A549 (cell line): ENCODE results near the gene PRELP. TPM values are rescaled to one million over a fixed set of nuclear protein-coding genes. Genes with fewer than 3 reads are reported as not detected.

Source experiments
- ATAC-seq, 2 experiments: fragments of 200-7000 bp in 1 of 2; fragments of >200 bp in 1 of 2; cut with Nextera tagmentation in 1 of 2; cut with Tn5 transposase in 1 of 2; 3 replicates each; pipeline versions ENCODE4 v1.8.0 to v1.9.1; 2018 to 2020; ENCODE audit warnings: mild to moderate bottlenecking in 1 of 2, moderate library complexity in 1 of 2
- CTCF ChIA-PET: fragments of 300-600 bp; sonication (Branson Sonifier 250); formaldehyde crosslinking; extraction: SDS; loops from one replicate; lab custom pipeline; 2021; ENCODE audit warnings: antibody characterized with exemption, inconsistent platforms; lab: Yijun Ruan, JAX
- POLR2A ChIA-PET: fragments of 350-600 bp; formaldehyde crosslinking; extraction: SDS; loops from one replicate; lab custom pipeline; 2021; ENCODE audit warnings: antibody characterized with exemption, inconsistent platforms; lab: Yijun Ruan, JAX
- DNase-seq, 2 experiments: peaks; one replicate each; pipeline versions ENCODE4 v3.0.0 to v3.0.0-alpha.2; 2011 to 2016; ENCODE audit warnings: low read depth in 1 of 2, low spot score in 1 of 2
- FAIRE-seq: peaks from 2 replicates; lab custom pipeline; 2011; peaks lifted over from hg19 to GRCh38; lab: Jason Lieb, UNC
- H3K27ac ChIP-seq, 2 experiments: fragments of >200 bp; sonication (Bioruptor Twin); formaldehyde crosslinking; 3 replicates each; pipeline ENCODE4 v1.5.1; 2016 to 2017
- H3K4me1 ChIP-seq: fragments of >200 bp; sonication (Bioruptor Twin); formaldehyde crosslinking; 3 replicates; pipeline ENCODE4 v1.6.1; 2016
- H3K4me2 ChIP-seq: fragments of >200 bp; sonication (Bioruptor Twin); formaldehyde crosslinking; 3 replicates; pipeline ENCODE4 v1.6.1; 2016
- H3K4me3 ChIP-seq: fragments of >200 bp; sonication (Bioruptor Twin); formaldehyde crosslinking; 3 replicates; pipeline ENCODE4 v1.5.1; 2016
- H3K9me3 ChIP-seq: fragments of >200 bp; sonication (Bioruptor Twin); formaldehyde crosslinking; 3 replicates; pipeline ENCODE4 v1.6.1; 2016
- ATOH8 ChIP-seq: fragments of 250-450 bp; sonication (Bioruptor Pico); IDR thresholded peaks from 2 replicates; pipeline ENCODE4 v1.5.0; 2020; ENCODE audit warnings: low read depth, mild to moderate bottlenecking, moderate library complexity
- BCL3 ChIP-seq: fragments of >200 bp; sonication (Bioruptor Twin); formaldehyde crosslinking; IDR thresholded peaks from 3 replicates; pipeline ENCODE4 v1.6.1; 2016
- BHLHE40 ChIP-seq: IDR thresholded peaks from 2 replicates; pipeline ENCODE4 v1.6.1; 2012; ENCODE audit warnings: low read depth, low read length, inconsistent platforms
- CBX2 ChIP-seq: fragments of 200-600 bp; sonication (generic); IDR thresholded peaks from 2 replicates; pipeline ENCODE4 v1.6.1; 2016; ENCODE audit warnings: low read depth, mild to moderate bottlenecking, borderline replicate concordance
- CBX8 ChIP-seq: fragments of 200-600 bp; sonication (generic); IDR thresholded peaks from 2 replicates; pipeline ENCODE4 v1.6.1; 2016
- CTCF ChIP-seq: fragments of >200 bp; sonication (Bioruptor Twin); formaldehyde crosslinking; IDR thresholded peaks from 3 replicates; pipeline ENCODE4 v1.5.1; 2016
- EHMT2 ChIP-seq: fragments of 200-600 bp; sonication (generic); IDR thresholded peaks from 2 replicates; pipeline ENCODE4 v1.6.1; 2016; ENCODE audit warnings: antibody characterized with exemption, low read depth, mild to moderate bottlenecking, moderate library complexity
- ELK1 ChIP-seq: fragments of 150-350 bp; IDR thresholded peaks from 2 replicates; pipeline ENCODE4 v1.6.1; 2014; ENCODE audit warnings: low read depth, mild to moderate bottlenecking, low read length
- EP300 ChIP-seq, 2 experiments: fragments of >200 bp; sonication (Bioruptor Twin); formaldehyde crosslinking; IDR thresholded peaks; 2 replicates in 1 of 2; 3 replicates in 1 of 2; pipeline ENCODE4 v1.6.1; 2016 to 2017
- FOSB ChIP-seq: fragments of 250-450 bp; sonication (Bioruptor Pico); IDR thresholded peaks from 2 replicates; pipeline ENCODE4 v1.5.0; 2020; ENCODE audit warnings: mild to moderate bottlenecking, moderate library complexity
- FOSL2 ChIP-seq, 2 experiments: fragments of 450-650 bp in 1 of 2; fragments of >200 bp in 1 of 2; sonication (Bioruptor Twin) in 1 of 2; formaldehyde crosslinking; IDR thresholded peaks; 2 replicates each; pipeline versions ENCODE4 v1.5.0 to v1.6.1; 2016 to 2020; ENCODE audit warnings: mild to moderate bottlenecking in 1 of 2, moderate library complexity in 1 of 2
- FOXS1 ChIP-seq: fragments of 250-450 bp; sonication (Bioruptor Pico); IDR thresholded peaks from 2 replicates; pipeline ENCODE4 v1.5.0; 2020; ENCODE audit warnings: mild to moderate bottlenecking, moderate library complexity
- HES2 ChIP-seq: fragments of >200 bp; sonication (Bioruptor Twin); formaldehyde crosslinking; IDR thresholded peaks from 2 replicates; pipeline ENCODE4 v1.6.1; 2016
- HEYL ChIP-seq: fragments of 250-450 bp; sonication (Bioruptor Pico); IDR thresholded peaks from 2 replicates; pipeline ENCODE4 v1.8.0; 2021; ENCODE audit warnings: mild to moderate bottlenecking, moderate library complexity
- HOXB5 ChIP-seq: fragments of 250-450 bp; sonication (Bioruptor Pico); IDR thresholded peaks from 2 replicates; pipeline ENCODE4 v1.5.0; 2020; ENCODE audit warnings: mild to moderate bottlenecking, moderate library complexity
- KDM1A ChIP-seq: fragments of 200-600 bp; sonication (generic); IDR thresholded peaks from 2 replicates; pipeline ENCODE4 v1.6.1; 2016; ENCODE audit warnings: low read depth, mild to moderate bottlenecking
- MAFK ChIP-seq: fragments of 450-650 bp; IDR thresholded peaks from 2 replicates; pipeline ENCODE4 v1.6.1; 2014; ENCODE audit not compliant: partially characterized antibody
- NFE2L2 ChIP-seq: fragments of 150-350 bp; conservative IDR thresholded peaks from 2 replicates; pipeline ENCODE4 v1.6.1; 2014; ENCODE audit warnings: low read length
- NPAS2 ChIP-seq: fragments of 250-450 bp; sonication (Bioruptor Pico); IDR thresholded peaks from 2 replicates; pipeline ENCODE4 v1.8.0; 2022; ENCODE audit warnings: mild to moderate bottlenecking, moderate library complexity, borderline replicate concordance
- PHF8 ChIP-seq: fragments of 200-600 bp; sonication (generic); IDR thresholded peaks from 2 replicates; pipeline ENCODE4 v1.6.1; 2016; ENCODE audit warnings: low read depth, mild to moderate bottlenecking, antibody characterized with exemption, moderate library complexity, borderline replicate concordance
- POLR2A ChIP-seq: IDR thresholded peaks from 2 replicates; pipeline ENCODE4 v1.6.1; 2012; ENCODE audit warnings: mild to moderate bottlenecking, low read length
- RAD21 ChIP-seq, 2 experiments: fragments of >200 bp in 1 of 2; sonication (Bioruptor Twin) in 1 of 2; formaldehyde crosslinking in 1 of 2; IDR thresholded peaks in 1 of 2; conservative IDR thresholded peaks in 1 of 2; 2 replicates in 1 of 2; 3 replicates in 1 of 2; pipeline ENCODE4 v1.6.1; 2012 to 2018; ENCODE audit warnings: inconsistent platforms in 1 of 2
- RARB ChIP-seq: fragments of 250-450 bp; sonication (Bioruptor Pico); IDR thresholded peaks from 2 replicates; pipeline ENCODE4 v1.8.0; 2021; ENCODE audit warnings: mild to moderate bottlenecking, moderate library complexity
- RCOR1 ChIP-seq: fragments of 150-350 bp; IDR thresholded peaks from 2 replicates; pipeline ENCODE4 v1.6.1; 2014; ENCODE audit warnings: antibody characterized with exemption, low read length, low read depth
- RNF2 ChIP-seq: fragments of 200-600 bp; sonication (generic); IDR thresholded peaks from 2 replicates; pipeline ENCODE4 v1.6.1; 2016; ENCODE audit warnings: low read depth, mild to moderate bottlenecking, antibody characterized with exemption, moderate library complexity, borderline replicate concordance
- SREBF2 ChIP-seq: fragments of 450-650 bp; IDR thresholded peaks from 2 replicates; pipeline ENCODE4 v1.6.1; 2014; ENCODE audit warnings: mild to moderate bottlenecking, moderate library complexity
- TP53 ChIP-seq: fragments of 250-450 bp; sonication (Bioruptor Pico); IDR thresholded peaks from 2 replicates; pipeline ENCODE4 v1.5.0; 2021; ENCODE audit warnings: mild to moderate bottlenecking, moderate library complexity
- ZC3H11A ChIP-seq: fragments of 450-650 bp; IDR thresholded peaks from 2 replicates; pipeline ENCODE4 v1.6.1; 2014; ENCODE audit warnings: antibody characterized with exemption, mild to moderate bottlenecking
- ZFP36 ChIP-seq: fragments of 450-650 bp; IDR thresholded peaks from 2 replicates; pipeline ENCODE4 v1.6.1; 2014; ENCODE audit warnings: borderline replicate concordance; ENCODE audit not compliant: partially characterized antibody
- ZNF302 ChIP-seq: fragments of 250-450 bp; sonication (Bioruptor Pico); IDR thresholded peaks from 2 replicates; pipeline ENCODE4 v1.9.0; 2021; ENCODE audit warnings: inconsistent platforms, mild to moderate bottlenecking, moderate library complexity
- ZSCAN20 ChIP-seq: fragments of 250-450 bp; sonication (Bioruptor Pico); IDR thresholded peaks from 2 replicates; pipeline ENCODE4 v1.8.0; 2022; ENCODE audit warnings: mild to moderate bottlenecking, moderate library complexity
- WGBS: methylation state at CpG from one replicate; pipeline ENCODE4 v1.1.6; 2017; ENCODE audit errors: missing lambda C conversion rate; 5-methylcytosine and 5-hydroxymethylcytosine counted together
- polyA plus RNA-seq, 4 experiments: library from polyadenylated mRNA; depleted of rRNA in 3 of 4; stranded (reverse); fragments of >200 nt; fragmentation: RNase III in 1 of 4; extraction: RNeasy Plus Mini Kit Qiagen cat#74134 plus additional on column Dnase treatment in 1 of 4; gene quantifications; 2 replicates in 3 of 4; 3 replicates in 1 of 4; pipeline ENCODE4 v1.2.3, GENCODE V29; 2011 to 2017

Gene PRELP
- polyA plus RNA-seq, 2 of the 4 experiments (the other 2 are of a cell fraction) = not detected

GRCh38 chr1:203527013-203527412, 51.4 kb downstream of the PRELP start:
- Histone ChIP-seq H3K4me3 (no peak overlapping the region), H3K27ac (peak overlapping the region; percentile 43 to 75; a peak in 5 of 6 replicates), H3K4me1 (peaks cover 13% of the 10 kb centered on the region), H3K4me2 (no peak overlapping the region; the same call in 2 of the 3 replicates), H3K9me3 (no peaks in the 10 kb centered on the region)
- ChIA-PET POLR2A (interaction anchor here (0.6 kb wide), 1 partner anchor 199 kb away, joined by 4 read pairs; no protein-coding TSS in a partner anchor), CTCF (interaction anchor here (0.6 to 2.4 kb wide), 2 partner anchors 22 to 376 kb away, joined by 3 to 13 read pairs; no protein-coding TSS in a partner anchor)
- FAIRE-seq = peak; percentile 49
- no peak for DNase-seq
- no peak for ATAC-seq
- TF ChIP-seq EHMT2 (no peak), EP300 (IDR thresholded peaks at IDR 0.05) (no peak), NFE2L2 (no peak), HEYL (no peak), HES2 (no peak), ZSCAN20 (CRISPR knock-in tag) (no peak), CTCF (no peak), PHF8 (no peak), RARB (CRISPR knock-in tag) (no peak), CBX2 (no peak), HOXB5 (no peak), FOSB (CRISPR knock-in tag) (no peak), CBX8 (no peak), ZC3H11A (no peak), FOXS1 (CRISPR knock-in tag) (no peak), SREBF2 (no peak), TP53 (CRISPR knock-in tag) (no peak), RNF2 (no peak), ZNF302 (no peak), RAD21 (conservative IDR thresholded peaks at IDR 0.05 in 1 of 2, IDR thresholded peaks at IDR 0.05 in 1 of 2) (no peak)

- Histone ChIP-seq H3K27ac (peak overlapping the region in 1 of 2 experiments; percentile 5; a peak in 1 of 6 replicates), H3K4me3 (no peak overlapping the region), H3K4me2 (no peak overlapping the region), H3K9me3 (no peaks in the 10 kb centered on the region), H3K4me1 (peaks cover 13% of the 10 kb centered on the region)
- peak in 1 of 2 experiments; percentile 43; a peak in 2 of 6 replicates for ATAC-seq
- WGBS = 87% methylated on average over 3 of the region's 3 CpGs
- ChIA-PET CTCF (interaction anchor here (0.9 to 2.4 kb wide), 3 partner anchors 14 to 24 kb away, joined by 3 to 13 read pairs (median 4); no protein-coding TSS in a partner anchor), POLR2A (no interaction called here)
- DNase-seq = no peak
- no peak for FAIRE-seq
- TF ChIP-seq CTCF (no peak), RNF2 (no peak), KDM1A (no peak), ZFP36 (no peak), BCL3 (no peak), RCOR1 (no peak), MAFK (no peak), ATOH8 (CRISPR knock-in tag) (no peak), ELK1 (no peak), PHF8 (no peak), BHLHE40 (no peak), TP53 (CRISPR knock-in tag) (no peak), POLR2A (no peak), FOSL2 (IDR thresholded peaks at IDR 0.05) (no peak), FOSL2 (CRISPR knock-in tag; IDR thresholded peaks at IDR 0.05) (no peak), NPAS2 (CRISPR knock-in tag) (no peak), ZC3H11A (no peak), ZNF302 (no peak)
These were observed 52.5 kb downstream of the PRELP start for GRCh38 chr1:203528063-203528462.
